Hippocampal formation (tissue), 2 donors: Measurements from ENCODE around the gene FEZ2.
"Not testable (repeated sequence)": the region's sequence is repeated elsewhere in the genome, so short reads cannot be mapped to it uniquely, and the experiment has no call there.

ENCODE experiments used
- DNase-seq, 2 donors: peaks; one replicate each; lab custom pipeline; 2025; lab: John Stamatoyannopoulos, UW

FEZ2 gene, protein sequence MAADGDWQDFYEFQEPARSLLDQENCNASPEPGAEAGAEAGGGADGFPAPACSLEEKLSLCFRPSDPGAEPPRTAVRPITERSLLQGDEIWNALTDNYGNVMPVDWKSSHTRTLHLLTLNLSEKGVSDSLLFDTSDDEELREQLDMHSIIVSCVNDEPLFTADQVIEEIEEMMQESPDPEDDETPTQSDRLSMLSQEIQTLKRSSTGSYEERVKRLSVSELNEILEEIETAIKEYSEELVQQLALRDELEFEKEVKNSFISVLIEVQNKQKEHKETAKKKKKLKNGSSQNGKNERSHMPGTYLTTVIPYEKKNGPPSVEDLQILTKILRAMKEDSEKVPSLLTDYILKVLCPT

DNA sequence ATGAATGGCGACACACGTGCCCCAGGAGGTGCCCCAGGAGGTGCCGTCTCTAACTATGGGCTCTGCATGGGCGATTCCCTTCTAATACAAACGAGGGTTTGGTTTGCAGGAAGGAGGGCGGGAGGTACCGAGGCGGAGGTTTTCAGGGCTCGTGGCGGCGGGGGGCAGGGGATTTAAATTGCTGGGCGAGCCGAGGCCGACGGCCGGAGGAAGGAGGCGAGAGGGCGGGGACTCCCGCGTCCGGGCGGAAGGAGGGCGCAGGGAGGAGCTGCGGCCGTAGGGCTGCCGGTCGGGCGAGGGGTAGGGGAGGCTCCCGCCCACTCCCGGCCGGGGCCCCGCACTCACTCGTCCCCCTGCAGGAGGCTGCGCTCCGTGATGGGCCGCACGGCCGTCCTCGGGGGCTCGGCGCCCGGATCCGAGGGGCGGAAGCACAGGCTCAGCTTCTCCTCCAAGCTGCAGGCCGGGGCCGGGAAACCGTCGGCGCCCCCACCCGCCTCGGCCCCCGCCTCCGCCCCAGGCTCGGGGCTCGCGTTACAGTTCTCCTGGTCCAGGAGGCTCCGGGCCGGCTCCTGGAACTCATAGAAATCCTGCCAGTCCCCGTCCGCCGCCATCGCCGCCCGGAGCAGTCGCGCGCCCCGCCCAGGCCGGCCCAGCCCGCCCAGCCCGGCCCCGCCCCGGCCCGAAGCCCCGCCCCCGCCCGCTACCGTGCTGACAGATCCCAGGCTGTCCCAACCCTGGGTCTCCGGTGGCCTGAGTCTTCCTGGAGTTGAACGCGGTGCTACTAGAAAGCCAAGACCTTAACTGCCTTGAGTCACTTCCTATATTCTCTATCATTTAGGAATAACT is at the start of gene FEZ2:
Gene FEZ2 (minus strand): TSS at position 637 of the 846 bp plus-strand sequence. CDS start 26 bp downstream, at position 611.
- peak; percentile 26 to 75 for DNase-seq

DNA sequence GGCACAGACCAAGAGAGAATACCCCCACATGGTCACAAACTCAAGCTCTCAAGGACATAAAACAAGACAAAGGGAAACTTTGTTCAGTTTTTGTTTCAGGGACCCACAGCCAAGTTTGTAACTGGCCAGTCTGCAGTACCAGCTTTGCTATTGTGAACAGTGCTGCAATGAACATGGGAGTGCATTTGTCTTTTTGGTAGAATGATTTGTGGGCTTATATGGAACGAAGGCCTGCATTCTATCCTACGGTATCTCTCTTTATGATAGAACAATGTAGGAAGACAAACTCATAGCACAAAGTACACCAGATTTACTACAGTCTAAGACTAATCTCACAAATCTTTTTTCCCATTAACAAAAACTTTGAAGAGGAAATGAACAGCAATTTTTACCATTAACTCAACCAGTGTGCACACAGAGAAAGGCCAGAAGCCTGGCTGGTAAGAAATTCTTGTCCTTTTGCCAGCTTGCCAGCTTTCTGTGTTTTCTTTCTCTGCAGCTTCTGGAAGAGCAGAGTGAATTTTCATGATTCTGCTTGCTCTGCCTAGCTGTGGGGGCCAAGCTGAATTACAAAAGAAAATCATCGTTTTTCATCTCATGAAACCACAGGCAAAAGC is 37.1 kb upstream of the FEZ2 start:
- DNase-seq = no peak

DNA sequence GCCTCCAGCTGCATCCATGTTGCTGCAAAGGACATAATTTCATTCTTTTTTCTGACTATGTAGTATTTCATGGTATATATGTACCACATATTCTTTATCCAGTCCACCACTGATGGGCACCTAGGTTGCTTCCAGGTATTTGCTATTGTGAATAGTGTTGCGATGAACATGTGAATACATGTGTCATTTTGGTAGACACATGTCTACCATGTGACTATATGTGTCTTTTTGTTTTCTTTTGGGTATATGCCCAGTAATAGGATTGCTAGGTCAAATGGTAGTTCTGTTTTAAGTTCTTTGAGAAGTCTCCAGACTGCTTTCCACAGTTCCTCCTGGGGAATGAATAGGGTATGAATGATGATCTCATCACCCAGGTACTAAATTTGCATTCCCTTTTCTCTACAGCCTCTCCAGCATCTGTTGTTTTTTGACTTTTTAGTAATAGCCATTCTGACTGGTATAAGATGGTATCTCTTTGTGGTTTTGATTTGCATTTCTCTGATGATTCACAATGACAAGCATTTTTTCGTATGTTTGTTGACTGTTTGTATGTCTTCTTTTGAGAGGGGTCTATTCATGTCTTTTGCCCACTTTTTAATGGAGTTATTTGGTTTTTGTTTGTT is 35.6 kb upstream of the FEZ2 start:
- no peak for DNase-seq

DNA sequence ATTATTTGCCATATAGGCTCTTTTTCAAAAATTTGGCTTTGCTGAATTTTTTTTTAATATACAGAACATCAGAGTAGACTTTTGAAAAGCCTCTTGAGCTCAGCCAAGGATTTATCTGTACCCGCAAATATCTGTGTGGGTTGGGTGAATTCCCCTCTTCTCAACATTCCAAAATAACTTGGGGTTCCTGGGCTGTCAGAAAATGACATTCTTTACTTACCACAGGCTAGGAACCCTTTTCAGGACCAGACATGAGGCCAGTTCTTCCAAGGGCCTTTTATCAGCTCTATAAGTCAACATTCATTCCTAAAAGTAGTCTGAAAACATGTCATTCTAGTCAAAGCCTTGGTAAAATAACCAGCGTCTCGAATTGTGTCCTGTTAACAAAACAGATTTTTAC is 28.8 kb upstream of the FEZ2 start:
- DNase-seq = no peak

DNA sequence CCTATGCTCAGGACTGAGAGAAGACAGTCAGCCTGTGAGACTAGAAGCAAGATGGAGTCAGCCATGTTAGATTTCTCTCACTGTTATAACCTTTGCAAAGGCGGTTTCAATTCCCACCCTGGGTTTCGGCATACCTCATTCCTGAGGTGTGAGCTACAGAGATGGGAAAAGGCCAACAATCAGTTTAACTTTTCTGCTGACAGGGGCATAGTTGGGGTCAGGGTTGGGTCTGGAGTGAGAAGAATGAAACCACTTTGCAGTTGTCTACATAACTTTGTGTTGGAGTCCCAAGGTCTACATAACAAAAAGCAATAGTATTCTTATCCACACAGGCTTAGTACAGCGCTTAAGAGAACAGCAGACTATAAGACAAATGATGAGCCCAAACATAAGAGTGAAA is 28.1 kb upstream of the FEZ2 start:
- DNase-seq = no peak

DNA sequence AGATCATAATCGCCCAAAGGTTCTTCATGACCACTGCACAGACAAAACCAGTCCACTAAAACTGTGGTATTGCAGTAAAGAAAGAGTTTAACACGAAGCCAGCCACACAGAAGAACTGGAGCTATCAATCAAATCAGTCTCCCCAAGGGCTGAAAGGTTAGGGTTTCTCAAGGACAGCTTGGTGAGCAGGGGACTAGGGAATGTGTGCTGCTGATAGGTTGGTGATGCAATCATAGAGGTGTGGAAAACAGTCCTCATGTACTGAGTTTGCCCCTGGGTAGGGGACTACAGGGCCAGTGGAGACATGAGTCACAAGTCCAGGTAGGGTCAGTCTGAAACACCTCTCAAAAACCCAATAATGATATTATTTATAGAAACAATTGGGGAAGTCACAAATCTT is 27.3 kb upstream of the FEZ2 start:
- DNase-seq = no peak

DNA sequence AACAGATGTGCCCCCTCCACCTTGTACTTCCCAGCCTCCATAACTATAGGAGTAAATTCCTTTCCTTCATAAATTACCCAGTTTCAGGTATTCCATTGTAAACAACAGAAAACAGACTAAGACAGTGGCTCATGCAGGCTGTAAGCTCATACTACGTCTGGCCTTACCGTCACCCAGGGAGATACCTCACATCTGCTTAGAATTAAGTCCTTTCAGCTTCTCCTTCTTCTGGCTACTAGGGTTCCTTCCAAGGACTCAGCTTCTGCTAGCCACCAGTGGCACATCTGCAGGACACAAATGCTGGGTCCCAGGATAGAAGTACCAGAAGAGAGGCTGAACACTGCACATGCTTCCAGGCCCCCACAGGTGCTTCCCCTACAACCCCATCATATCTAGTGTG is 22.4 kb upstream of the FEZ2 start:
- no peak for DNase-seq

DNA sequence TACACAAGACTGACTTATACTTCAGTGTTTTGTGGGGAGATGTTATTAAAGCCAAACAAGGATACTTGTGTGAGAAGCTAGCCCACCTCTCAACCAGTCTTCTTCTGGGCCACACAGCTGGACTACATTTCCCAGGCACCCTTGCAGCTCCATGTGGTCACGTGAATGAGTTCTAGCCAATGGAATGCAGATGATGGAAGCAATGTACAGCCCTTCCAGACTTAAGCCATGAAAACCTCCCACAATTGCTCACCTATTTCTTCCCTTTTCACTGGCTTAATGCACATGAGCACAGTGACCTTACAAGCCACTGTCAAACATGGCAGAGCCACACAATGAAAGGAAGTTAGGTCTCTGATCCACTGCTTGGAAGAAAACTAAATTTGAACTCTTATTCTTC is 20.4 kb upstream of the FEZ2 start:
- DNase-seq = no peak

DNA sequence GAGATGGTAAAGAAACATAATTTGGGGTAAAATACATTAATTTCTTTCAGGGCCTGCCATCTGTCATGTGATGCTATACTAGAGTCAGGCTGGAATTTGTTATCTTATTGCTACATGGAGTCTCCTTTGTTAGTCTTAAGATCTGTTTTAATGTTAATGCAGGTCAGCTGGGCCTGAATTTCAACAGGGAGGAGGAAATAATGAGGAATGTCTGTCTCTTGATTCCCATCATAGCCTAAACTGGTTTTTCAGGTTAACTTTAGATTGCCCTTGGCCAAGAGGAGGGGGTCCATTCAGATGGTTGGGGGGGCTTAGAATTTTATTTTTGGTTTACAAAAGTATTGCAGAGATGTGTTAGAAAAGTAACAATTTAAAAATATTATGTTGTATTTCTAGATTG is 19.0 kb upstream of the FEZ2 start:
- DNase-seq = no peak

DNA sequence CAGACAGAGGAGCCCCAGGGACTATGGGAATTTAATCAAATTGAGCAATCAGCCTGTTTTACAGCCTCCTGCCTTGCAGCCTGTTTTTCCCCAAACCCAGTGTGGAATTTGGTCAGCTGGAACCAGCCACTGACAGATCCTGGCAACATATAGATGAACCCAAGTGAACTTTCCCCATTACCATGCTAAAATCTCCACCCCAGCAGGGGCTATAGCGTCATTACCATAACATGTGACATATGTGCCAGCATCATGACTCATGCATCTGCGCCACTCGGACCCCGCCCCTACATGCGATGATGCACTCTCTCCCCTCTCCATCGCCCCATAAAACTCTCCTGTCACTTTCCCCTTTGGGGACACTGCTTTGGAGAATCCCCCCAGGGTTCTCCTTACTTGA is 17.3 kb upstream of the FEZ2 start:
- no peak for DNase-seq

DNA sequence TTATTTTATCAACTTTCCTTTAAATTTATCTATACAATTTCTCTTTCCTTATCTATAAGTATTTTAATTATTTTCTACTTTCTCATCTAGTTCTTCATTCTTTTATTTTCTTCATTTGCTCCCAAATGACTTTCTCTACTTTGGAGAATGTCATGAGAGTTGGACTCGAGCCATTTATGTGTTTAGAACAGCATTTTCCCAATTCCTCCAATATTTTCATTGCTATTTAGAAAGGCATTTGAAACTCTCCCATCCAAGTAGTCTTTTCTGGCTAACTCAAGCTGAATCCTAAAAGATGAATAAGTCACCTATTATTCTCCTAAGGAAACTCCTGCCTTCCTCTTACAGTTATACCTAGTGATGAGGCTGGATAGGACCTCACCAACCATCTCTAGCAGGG is 15.8 kb upstream of the FEZ2 start:
- no peak for DNase-seq

DNA sequence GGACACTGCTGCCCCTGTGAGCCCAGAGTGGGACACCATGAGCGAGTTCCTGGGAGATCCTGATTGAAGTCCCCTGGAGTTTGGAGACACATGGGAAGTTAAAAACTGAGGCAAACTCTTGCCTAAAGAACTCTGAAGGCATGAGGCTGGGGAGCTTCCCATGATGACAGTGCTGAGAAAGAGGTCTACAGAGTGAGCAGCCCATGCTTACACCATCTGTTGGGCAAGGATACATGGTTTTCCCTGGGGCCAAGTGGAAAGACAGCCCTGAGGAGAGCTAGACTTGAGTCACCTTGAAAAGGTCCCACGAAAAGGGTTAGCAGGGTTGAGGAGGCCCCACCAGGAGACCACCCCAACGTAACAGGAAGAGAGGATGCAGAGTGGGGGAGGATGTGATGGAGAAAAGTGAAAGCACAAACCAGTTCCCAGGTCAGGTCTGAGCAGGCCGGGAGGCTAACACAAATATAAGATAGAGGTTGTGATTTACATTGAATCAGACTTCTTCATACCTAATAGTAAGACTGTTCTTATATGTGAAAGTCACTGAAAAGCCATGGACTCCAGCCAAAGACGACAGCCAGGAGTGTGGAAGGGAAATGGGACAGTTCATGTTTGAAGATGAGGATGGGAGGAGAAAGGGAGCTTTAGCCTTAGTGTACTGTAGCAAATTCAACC is 13.5 kb upstream of the FEZ2 start:
- no peak for DNase-seq

DNA sequence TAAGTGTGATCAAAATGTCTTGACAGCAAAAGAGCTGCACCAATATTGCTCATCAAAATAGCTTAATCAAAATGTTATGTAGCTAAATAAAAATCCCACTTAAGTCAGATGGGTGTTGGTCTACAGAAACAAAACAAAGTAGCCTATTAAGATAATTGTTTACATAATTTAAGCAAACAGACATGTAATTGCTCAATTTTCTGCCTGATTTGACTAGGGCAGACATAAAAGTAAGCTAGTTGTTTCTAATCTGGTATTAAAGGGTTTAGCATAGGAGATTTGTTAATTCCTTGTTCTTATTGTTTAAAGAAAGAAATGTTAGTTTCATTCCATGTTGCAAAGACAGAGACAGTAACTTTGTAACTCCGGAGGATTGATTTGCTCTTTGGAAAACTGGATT is 11.5 kb upstream of the FEZ2 start:
- DNase-seq = no peak

DNA sequence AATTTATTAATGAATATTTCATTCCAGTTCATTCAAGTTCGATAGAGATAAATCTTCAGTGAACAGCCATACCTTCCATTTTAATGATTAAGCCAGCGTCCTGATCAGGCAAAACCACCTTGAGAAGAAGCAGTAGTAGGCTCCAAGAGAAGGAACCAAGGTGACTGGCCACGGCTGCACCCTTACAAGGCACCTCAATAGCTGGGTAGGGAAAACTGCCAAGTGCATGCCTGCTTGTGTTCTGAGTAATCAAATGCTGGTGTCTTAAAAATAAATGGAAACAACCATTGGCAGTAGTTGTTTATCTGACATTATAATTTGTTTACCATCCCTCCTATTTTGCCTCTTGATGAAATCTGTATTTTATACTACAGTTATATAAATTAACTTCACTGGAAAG is 10.0 kb upstream of the FEZ2 start:
- DNase-seq = no peak

DNA sequence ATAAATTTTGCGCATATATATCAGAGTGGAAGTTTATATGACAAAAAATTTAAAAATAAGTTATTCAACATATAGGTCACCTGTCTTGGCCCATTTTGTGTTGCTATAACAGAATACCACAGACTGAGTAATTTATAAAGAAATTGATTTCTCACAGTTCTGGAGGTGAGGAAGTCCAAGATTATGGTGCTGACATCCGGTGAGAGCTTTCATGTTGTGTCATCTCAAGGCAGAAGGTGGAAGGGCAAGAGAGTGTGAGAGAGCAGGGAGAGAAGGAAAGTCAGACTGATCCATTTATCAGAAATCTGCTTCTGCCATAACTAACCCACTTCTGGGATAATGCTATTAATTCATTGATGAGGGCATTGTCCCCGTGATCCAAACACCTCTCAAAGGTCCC is 9.0 kb upstream of the FEZ2 start:
- no peak for DNase-seq

DNA sequence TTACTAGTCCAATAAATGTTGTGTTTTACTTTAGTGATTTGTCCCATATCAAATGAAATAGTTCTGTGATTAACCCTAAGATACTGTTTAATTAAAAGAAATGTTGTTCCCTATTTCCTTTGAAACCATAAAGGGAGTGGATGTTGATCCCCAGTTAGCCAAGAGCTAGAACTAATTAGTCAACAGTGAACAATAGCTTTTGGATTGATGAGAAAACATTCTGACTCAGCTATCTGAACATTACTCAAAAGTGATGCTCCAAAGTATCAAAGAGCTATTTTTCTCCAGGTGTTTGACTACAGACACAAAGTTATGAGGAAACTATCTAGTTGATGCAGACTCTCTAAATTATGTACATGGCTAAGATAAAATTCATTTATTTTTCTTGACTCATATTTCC is 7.3 kb upstream of the FEZ2 start:
- DNase-seq = no peak

DNA sequence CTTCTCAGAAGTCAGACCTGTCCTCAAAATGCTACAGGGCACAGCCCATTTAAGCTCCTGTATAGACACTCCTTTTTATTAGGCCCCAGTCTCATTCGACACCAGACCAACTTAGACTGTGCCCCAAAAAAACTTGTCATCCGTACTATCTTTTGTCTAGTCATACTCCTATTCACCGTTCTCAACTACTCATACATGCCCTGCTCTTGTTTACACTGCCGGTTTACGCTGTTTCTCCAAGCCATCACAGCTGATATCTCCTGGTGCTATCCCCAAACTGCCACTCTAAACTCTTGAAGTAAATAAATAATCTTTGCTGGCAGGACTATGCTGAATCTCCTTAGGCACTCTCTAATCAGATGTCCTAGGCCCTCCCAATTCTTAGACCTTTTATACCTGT is 5.7 kb upstream of the FEZ2 start:
- not testable (repeated sequence) for DNase-seq

DNA sequence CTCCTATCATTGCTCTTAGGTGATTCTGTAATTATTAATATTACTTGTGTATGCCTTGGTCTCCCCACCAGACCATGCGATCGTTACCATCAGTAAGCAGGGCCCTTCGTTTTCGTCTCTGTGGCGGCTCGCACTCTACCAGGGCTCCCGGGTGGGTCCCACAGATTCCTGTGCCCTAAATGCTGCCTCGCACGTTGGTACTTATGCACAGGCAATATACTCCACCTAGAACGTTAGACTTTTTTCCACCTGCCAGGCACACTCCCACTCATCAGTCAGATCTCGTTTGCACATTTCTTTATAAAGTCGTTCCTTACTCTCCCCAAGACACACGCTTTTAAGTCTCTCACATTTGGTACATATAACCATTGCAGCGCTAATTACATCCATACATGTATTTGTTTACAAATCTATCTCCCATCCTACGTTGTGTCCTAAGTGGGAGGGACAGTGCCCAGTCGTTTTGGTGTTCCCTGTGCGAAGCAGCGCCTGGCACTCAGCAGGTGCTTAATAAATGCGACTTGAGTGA is 901 bp downstream of the FEZ2 start:
- no peak for DNase-seq

DNA sequence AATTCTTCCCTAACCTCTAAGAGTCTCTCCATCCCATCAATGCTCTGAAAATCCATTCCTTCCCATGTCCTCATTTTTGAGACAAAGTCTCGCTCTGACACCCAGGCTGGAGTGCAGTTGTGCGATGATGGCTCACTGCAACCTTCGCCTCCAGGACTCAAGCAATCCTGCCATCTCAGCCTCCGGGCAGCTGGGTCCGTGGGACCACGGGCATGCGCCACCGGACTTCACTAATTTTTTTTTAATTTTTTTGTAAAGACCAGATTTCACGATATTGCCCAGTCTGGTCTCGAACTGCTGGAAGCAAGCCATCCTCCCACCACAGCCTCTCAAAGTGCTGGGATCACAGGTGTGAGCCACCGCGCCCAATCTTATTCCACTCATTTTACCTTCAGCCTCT is 1.6 kb downstream of the FEZ2 start:
- DNase-seq = no peak

DNA sequence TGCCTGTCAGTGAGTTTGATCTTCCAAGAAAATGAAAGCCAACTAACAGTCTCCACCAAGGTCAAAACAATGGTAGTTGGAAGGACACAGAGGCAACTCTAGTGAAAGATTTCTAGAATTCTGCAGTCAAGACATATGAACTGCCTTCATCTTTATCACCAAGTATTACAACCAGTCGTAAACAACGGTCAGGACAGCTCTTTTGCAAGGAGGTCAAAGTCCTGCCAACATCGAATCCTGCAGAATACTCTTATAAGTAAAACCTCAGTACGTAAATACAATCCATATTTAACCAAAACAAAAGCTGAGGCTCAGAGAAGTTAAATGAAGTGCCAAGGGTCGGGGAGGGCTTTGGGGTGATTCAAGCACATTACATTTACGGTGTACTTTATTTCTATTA is 3.1 kb downstream of the FEZ2 start:
- DNase-seq = no peak

DNA sequence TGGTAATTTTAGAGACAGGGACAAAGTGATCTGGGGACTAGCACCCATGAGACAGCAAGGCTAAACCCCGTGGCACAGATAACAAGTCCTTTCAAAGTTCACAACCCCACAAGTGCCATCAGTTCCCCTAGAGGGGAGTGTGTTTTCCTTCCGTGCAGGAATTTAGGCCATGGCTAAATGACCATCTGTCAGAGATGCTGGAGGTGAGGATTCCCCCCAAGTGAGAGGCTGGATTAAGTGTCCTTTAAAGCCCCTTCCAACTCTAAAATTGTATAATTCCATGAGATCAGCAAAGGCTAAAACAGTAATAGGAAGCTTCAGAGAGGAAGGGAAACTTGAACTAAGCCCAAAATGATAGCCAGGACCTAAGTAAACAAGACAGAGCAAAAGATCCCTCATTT is 8.7 kb downstream of the FEZ2 start:
- DNase-seq = peak in 1 of 2 donors; percentile 22

DNA sequence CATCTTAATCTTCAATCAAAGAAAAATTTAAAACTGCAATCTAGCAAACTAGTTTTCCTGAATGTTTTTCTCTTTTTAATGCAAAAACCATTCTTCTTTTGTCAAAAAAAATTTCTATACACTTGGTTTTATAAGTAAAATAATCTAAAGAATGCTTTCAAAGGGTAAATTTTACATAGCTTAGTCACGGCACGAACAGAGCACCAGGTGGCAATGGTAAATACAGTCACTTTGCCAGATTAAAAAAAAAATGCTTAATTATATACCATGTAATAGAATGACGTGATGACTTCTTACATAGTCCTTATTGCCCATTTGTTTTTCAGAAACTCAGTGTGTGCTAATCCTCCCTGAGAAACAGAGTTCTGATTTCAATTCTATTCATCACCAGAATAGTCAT is 10.4 kb downstream of the FEZ2 start:
- DNase-seq = no peak
